Left renal pelvis (tissue), 4 donors: ENCODE measurements around the gene KDM4B. TPM values are rescaled to one million over a fixed set of nuclear protein-coding genes. Genes with fewer than 3 reads are reported as not detected.
A peak's percentile ranks its signal among the peaks of the same experiment; 100 is the strongest.

ENCODE experiments used
- DNase-seq, 4 donors: peaks; one replicate each; pipeline ENCODE4 v3.0.0-alpha.2; 2013; ENCODE audit warnings: low read depth in 4 of 4, low spot score in 3 of 4
- polyA plus RNA-seq, 4 donors: library from polyadenylated mRNA; unstranded; fragments of 120-200 nt; gene quantifications; one replicate each; pipeline ENCODE4 v1.2.1, GENCODE V29; 2013; ENCODE audit not compliant: insufficient read length in 4 of 4

KDM4B gene
- polyA plus RNA-seq, 4 donors: 18.5 to 28.4 (median 22.4) TPM

GRCh38 chr19:5115771-5116202 lies 146.9 kb downstream of the KDM4B start:
- no peak for DNase-seq

GRCh38 chr19:5116292-5116691 lies 147.4 kb downstream of the KDM4B start:
- DNase-seq: no peak

- DNase-seq: no peak
Measured at GRCh38 chr19:5117421-5117820, 148.5 kb downstream of the KDM4B start.

- no peak for DNase-seq
Measured at GRCh38 chr19:5118026-5118425, 149.1 kb downstream of the KDM4B start.

GRCh38 chr19:5119297-5119998 lies 150.5 kb downstream of the KDM4B start:
- no peak for DNase-seq

GRCh38 chr19:5120321-5120720 lies 151.4 kb downstream of the KDM4B start:
- DNase-seq: no peak

GRCh38 chr19:5120833-5121232 lies 151.9 kb downstream of the KDM4B start:
- DNase-seq: no peak

- no peak for DNase-seq
Measured at GRCh38 chr19:5121266-5122120, 152.6 kb downstream of the KDM4B start.

- no peak for DNase-seq
Measured at GRCh38 chr19:5122121-5122400, 153.1 kb downstream of the KDM4B start.

GRCh38 chr19:5122671-5123409 lies 153.9 kb downstream of the KDM4B start:
- no peak for DNase-seq

GRCh38 chr19:5123646-5124045 lies 154.7 kb downstream of the KDM4B start:
- no peak for DNase-seq

- no peak for DNase-seq
Measured at GRCh38 chr19:5124111-5124855, 155.4 kb downstream of the KDM4B start.

GRCh38 chr19:5125376-5125775 lies 156.5 kb downstream of the KDM4B start:
- DNase-seq: no peak

- no peak for DNase-seq
Measured at GRCh38 chr19:5125797-5126497, 157.0 kb downstream of the KDM4B start.

GRCh38 chr19:5126498-5127223 lies 157.7 kb downstream of the KDM4B start:
- DNase-seq: no peak

GRCh38 chr19:5127717-5128116 lies 158.8 kb downstream of the KDM4B start:
- no peak for DNase-seq

- peak in 3 of 4 donors; percentile 29 to 55 (median 54) for DNase-seq
Measured at GRCh38 chr19:5128251-5128935, 159.5 kb downstream of the KDM4B start.

GRCh38 chr19:5128936-5129389 lies 160.1 kb downstream of the KDM4B start:
- DNase-seq: no peak

GRCh38 chr19:5129691-5130090 lies 160.8 kb downstream of the KDM4B start:
- DNase-seq: no peak
